Measurements from ENCODE around the gene STX5.
"Not testable (repeated sequence)": the region's sequence is repeated elsewhere in the genome, so short reads cannot be mapped to it uniquely, and the experiment has no call there.

STX5 gene

DNA sequence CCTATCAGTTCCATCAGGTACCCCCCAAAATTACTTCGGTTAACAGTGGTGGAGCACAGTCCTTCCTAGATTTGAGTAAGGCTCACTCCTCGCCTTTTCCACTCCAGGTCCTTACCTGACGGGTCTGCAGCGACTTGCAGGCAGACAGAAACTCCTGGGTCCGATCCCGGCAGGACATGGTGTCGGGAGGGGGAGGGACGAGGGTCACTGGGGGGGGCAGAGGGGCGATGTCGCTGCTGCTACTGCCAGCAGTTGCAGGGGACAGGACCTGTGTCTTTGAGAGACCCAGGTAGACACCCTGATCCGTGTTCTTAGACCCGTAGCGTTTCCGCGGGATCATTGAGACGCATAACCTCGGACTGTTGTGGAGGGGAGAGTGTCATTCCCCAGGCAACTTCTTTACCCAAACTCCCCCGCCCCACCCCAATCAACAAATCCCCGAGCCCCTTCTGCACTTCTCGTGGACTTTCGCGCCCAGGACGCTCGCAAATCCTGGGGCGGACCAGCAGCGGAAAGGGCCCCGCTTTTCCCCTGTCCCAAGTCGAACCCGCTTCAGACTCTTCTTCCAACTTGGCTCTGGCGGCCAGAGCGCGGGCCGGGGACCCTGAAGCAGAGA lies 839 bp downstream of the STX5 start:
- DNase-seq (ENCODE audit: low read depth in 1 of 2, low spot score in 1 of 2) = no peak

DNA sequence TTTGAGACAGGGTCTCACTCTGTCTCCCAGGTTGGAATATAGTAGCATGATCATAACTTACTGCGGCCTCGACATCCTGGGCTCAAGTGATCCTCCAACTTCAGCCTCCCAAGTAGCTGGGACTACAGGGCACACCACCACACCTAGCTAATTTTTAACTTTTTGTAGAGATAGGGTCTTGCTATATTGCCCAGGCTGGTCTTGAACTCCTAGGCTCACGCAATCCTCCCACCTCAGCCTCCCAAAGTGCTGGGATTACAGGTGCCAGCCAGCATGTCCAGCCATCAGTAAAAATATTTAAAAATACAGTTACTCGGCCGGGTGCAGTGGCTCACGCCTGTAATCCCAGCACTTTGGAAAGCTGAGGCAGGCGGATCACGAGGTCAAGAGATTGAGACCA lies 3.7 kb downstream of the STX5 start:
- DNase-seq (ENCODE audit: low read depth in 1 of 2, low spot score in 1 of 2) = not testable (repeated sequence)

DNA sequence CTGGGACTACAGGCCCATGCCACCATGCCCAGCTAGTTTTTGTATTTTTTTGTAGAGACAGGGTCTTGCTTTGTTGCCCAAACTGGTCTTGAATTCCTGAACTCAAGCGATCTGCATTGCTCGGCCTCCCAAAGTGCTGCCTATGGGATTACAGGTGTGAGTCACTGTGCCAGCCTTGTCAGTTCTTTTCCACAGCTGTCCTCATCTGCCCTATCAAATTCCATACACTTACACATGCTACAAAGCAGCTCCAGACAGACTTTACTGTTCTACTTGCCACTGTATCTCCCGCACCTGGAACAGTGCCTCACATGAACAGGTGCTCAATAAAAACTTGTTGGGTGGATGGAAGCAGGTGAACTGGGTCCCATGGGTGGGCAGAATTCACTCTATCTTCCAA lies 8.2 kb downstream of the STX5 start:
- no peak for DNase-seq (ENCODE audit: low read depth in 1 of 2, low spot score in 1 of 2)

DNA sequence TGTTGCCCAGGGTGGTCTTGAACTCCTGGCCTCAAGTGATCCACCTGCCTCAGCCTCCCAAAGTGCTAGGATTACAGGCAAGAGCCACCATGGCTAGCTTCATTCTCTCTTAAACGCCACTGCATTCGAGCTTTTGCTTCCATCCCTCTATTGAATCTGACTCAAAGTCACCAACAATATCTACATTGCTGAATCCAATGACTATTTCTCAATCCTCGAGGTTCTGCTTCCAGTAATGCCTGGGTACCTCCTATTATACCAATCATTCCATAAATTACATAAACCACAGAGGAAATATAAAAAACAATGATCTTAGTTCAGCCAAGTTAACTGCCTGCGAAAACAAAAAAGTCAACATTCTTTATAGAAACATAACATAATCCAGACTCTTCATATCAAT lies 14.7 kb downstream of the STX5 start:
- no peak for DNase-seq (ENCODE audit: low read depth in 1 of 2, low spot score in 1 of 2)

DNA sequence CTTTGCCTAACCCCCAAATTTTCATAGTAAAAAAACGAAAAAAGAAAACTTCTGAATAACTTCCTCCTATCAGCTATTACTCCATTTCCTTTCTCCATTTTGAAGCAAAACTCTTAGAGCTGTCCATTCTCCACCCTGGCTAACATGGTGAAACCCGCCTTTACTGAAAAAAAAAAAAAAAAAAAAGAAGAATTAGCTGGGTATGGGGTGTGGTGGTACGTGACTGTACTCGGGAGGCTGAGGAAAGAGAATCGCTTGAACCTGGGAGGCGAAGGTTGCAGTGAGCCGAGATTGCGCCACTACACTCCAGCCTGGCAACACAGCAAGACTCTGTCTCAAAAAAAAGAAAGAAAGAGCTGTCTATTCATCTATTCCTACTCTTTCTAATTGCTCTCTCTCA lies 15.3 kb downstream of the STX5 start:
- DNase-seq (ENCODE audit: low read depth in 1 of 2, low spot score in 1 of 2) = no peak

DNA sequence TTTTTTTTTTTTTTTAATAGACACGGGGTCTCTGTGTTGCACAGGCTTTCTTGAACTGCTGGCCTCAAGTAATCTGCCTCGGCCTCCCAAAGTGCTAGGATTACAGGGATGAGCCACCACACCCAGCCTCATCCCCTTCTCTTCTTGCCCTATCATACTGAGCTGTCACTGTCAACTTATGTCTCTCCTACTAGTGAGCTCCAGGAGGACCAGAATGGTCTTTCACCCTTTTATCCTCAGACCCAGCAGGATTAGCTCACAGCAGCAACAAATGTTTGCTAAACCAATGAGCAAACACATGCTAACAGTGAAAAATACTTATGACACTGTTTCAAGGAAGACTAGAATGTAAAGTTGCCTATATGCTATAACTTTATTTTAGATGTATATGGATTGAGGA lies 20.2 kb downstream of the STX5 start:
- no peak for DNase-seq (ENCODE audit: low read depth in 1 of 2, low spot score in 1 of 2)

DNA sequence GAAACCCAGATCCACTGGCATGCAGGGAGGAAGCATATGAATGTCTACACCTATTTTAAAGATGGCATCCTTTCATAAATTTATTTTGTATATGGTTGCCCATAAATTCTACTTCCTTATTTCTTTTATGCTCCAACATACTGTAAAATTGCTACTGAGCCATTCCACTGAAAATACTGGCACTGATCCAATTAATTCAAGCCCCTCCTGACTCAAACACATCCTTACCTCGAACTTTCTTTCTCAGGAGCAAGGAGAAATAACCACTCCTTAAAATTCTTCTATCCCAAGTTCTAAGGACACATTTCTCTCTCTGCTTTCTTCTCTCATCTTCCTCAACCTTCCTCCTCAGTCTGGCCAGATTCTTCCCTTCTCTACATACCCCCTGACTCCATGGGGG lies 21.1 kb downstream of the STX5 start:
- no peak for DNase-seq (ENCODE audit: low read depth in 1 of 2, low spot score in 1 of 2)

DNA sequence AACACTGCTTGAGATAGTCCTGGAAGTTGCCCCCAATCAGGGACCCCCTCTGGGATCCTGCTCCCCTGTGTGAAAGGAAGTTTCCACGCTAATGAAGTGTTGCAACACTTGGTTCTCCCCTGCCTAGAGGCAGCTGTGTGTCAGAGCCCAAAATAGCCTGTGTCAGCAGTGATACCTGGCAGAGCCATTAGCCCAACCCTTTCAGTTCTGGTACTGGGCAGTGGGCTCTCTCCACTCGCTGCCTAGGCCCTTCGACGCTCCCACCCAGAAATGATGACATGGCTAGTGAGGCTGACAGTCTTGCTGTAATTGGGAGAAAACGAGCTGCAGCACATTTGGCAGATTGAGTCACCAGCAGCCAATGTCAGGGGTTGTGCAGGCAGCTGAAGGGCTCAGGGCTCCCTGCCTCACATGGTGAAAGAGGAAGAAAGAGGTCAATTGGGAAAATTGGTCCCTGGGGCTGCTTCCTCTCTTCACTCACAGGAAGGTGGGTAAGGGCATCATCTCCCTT lies 25.2 kb downstream of the STX5 start:
- DNase-seq (ENCODE audit: low read depth in 1 of 2, low spot score in 1 of 2) = no peak

DNA sequence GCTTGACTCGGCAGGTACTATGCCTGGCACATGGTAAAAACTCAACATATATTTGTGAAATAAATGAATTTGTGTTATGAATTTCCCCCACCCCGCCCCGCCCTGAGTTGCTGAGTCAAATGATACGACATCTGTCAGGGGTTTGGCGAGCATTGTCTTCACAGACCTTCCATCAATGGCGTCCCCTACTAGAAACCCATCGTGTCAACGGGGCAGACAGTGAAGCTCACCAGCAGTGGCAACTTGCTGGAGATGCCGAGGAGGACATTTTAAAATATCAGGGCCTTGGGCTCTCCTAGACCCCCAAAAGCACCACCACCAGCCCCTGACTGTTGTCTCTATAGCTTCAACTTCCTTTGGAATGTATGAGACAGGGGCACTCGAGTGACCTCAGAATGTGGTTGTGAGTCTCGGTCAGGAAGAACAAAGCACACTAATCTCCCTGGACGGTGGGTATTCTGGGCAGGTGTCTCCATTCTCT lies 25.9 kb downstream of the STX5 start:
- no peak for DNase-seq (ENCODE audit: low read depth in 1 of 2, low spot score in 1 of 2)

DNA sequence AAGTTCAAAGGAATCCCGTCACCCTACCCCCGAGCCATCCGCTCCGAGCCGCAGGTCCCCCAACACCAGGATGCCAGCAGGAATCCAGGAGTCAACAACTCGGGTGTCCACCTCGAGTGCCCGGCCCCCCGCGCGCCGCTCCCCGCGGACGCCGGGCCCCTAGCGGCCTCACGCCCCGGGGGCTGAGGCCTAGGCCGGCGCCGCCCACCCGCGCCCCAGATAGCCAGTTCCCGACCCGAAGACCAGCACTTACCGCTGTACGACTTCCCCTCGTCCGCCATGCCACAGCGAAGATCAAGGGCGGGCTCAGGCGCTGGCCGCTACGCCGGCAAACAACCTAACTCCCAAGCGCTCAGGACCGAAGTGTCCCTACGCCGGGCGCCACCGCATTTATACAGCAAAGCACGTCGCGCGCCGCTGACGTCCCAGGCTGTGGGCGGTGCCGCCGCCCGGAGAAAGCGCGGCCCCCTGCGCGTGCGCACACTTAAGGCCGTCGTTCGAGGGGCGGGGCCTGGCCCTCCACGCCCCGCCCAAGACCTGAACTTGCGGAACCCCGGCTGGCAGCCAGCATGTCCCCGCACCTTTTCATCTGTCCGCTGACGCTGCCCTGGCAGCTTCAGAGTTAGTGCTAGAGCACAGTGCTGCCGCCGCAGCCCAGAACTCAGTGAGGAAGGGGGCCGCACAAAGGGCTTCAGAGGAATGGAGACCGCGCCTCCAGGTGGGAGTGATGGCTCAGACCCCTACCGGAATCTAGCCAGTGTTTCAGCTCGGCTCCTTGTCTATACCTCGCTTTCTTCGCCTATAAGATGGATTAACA lies 26.6 kb downstream of the STX5 start, which contains the start of gene NXF1:
TSS of gene NXF1 (minus strand) at position 365 of the 817 bp plus-strand sequence. CDS start at position 281, 84 bp downstream.
- peak; percentile 92 to 96 for DNase-seq (ENCODE audit: low read depth in 1 of 2, low spot score in 1 of 2)

DNA sequence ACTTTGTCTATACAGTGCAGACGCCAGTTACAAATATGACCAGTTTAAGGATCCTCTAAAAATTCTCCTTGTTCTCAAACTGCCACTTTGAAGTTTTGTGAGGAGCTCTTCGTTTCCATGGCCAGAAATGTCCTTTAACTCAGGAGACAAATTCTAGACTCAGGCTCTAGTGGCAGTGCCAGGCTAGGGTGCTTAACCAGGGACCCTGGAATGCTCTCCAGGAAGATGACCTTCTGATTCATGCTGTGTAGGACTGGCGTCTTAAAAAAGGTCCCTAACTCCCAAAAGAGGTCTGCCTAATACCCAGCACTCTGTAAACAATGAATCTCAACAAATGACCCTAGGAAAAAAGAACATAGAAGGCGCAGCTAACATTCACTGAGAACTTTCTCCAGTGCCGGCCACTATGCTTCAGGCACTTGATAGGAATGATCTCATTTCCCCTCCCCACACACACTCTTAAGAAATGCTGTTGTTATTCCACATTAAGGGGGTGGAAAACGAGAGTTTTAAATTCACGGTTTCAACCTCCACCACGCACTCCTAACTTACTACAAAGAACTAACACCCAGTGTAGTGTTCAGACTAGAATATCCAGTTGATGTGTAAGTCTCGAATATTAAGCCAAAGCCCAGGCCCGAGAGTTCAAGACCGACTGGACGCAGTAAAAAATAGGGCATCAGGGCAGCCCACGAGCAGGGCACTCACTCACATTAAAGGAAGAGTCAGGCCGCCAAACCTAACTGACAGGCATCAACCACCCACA lies 27.4 kb downstream of the STX5 start:
- DNase-seq (ENCODE audit: low read depth in 1 of 2, low spot score in 1 of 2) = no peak

DNA sequence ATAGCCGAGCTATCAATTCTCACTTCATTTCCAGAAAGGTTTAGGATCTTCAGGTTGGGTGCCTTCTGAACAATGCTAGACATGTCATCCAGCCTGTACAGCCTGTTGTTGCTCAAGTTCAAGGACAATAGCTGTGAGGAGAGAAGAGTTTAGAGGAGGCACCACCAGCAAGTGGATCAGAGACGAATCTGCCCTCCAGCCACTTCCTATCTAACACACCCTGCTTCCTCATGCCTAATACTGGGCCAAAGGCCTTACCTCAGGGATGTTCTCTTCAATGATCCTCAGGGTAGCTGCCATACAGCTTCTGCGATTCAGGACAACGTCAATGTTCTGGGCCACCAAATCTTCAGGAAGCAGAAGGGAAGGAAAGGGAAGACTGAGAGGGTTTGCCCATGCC lies 30.8 kb downstream of the STX5 start:
- DNase-seq (ENCODE audit: low read depth in 1 of 2, low spot score in 1 of 2) = no peak

DNA sequence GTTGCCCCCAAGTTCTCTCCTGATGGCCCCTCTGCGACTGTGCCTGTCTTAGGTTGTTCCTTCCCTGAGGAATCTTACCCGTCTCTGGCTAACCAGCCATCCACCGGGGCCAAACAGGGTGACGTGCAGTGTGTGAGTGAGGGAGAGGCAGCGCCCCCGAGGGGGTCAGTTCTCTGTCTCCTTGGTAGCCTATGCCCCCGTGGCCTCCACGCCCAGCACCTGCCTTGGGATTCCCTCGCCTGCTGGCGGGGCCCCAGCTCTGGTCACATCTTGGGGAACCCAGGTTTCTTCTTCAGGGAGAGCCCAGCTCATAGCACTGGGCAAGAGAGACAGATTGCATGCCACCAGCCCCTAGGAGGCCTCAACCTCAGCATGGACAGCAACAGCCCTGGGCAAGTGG lies 32.4 kb downstream of the STX5 start:
- no peak for DNase-seq (ENCODE audit: low read depth in 1 of 2, low spot score in 1 of 2)

DNA sequence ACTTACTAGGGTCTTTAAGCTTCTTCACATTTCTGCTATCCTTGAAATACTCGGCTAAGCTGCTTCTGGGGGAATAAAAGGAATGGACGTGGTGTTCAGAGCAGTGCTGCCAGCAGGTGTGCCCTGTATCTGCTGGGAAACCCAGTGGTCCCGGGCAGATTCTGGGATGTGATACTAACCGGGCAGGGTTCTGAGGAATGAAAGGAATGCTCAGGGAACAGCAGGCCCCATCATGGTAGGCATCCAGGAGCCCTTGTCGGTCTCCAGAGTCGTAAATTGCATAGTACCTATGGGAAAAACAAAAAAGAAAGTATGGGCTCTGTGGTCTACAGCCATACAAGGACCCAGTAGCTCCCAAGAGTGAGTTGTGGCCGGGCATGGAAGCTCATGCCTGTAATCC lies 35.6 kb downstream of the STX5 start:
- DNase-seq (ENCODE audit: low read depth in 1 of 2, low spot score in 1 of 2) = no peak

DNA sequence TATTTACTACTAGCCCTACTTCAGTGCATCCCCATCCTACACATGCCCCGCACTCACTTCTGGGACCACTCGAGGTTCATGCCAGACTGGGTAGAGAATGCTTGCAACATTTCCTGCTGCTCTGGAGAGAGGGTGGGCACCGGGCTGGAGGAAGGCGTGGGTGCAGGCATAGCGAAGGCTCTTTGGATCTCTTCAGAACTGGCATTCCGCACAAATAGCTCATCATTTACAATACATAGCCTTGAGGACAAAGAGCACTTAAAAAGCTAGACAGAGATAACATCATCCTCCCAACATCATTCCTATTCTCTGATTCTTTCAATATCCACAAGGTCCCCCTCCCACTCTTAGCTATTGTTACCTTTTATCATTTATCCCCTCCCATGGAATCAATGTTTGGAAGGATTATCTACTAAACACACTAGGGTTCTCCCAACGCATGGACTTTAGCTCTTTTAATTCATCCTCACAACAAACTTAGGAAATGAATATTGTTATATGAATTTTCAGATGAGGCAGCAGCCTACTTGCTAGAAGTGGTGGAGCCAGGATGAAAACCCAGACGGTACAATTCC lies 37.6 kb downstream of the STX5 start:
- DNase-seq (ENCODE audit: low read depth in 1 of 2, low spot score in 1 of 2) = no peak

DNA sequence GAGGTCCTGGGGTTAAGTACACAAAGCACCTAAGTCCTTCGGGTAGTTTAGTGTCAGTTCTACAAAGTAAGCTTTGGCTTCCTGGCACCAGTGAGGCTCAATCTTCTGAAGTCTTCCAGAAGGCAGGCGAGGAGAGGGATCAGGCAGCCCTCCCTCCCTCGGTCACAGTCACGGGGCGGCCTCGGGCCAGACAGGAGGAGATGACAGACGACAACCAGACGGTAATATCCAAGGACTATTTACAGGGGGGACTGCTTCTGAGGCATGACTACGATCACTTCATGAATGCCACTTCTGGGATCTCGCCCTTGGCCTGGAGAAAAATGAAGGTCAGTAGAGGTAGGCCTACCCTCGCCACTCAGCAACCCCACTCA lies 39.7 kb downstream of the STX5 start:
- DNase-seq (ENCODE audit: low read depth in 1 of 2, low spot score in 1 of 2) = no peak

DNA sequence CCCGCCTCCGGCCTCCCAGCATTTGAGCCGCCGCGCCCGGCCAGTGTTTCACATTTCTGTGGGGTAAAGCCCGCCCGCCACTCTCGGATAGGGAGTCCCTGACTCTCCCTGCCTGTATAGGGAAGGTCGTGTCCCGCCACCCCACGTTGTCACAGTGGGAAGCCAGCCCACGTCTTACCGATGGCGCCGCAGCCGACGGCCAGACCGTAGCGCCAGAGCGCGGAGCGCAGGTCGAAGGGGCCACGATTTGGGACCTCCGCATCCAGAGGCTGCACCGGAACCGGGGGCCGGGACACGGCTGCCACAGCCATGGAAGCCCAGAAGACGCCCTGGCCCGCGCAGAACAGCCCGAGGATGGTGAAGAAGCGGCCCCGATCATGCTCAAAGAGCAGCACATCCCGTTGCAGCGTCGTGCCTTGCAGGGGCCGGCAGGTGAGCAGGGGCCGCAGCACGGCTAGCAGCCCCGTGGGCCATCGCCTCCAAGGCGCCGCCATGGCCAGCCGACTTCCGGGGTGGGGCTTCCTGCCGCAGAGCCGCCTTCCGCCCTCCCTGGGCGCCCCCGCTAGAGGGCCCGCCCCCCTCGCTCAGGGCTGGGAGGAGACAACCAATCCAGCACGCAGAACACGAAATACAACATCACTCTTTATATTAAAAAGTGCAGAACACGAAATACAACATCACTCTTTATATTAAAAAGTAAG lies 40.2 kb downstream of the STX5 start, which contains the start of gene TMEM223:
TSS of gene TMEM223 (minus strand) at position 506 of the 701 bp plus-strand sequence. CDS start at position 494, 12 bp downstream.
- DNase-seq (ENCODE audit: low read depth in 1 of 2, low spot score in 1 of 2) = peak; percentile 82 to 85

DNA sequence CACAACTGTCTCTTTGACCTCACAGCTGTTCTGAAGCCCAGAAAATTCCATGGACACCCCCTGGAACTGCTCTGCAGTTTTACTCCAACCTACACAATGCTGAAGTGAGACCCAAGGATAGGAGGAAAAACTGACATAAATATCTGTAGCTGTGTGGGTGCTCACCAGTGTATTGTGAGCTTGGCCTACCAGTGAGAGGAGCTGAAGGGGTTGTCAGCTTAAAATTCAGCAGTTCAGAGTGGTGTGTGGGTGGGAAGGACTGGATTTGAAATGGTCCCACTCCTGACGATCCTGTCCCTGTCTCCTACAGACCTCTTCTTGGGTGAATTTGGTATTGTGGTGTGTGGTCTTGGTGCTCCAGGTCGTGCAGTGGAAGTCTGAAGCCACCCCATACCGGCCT lies 42.3 kb downstream of the STX5 start:
- no peak for DNase-seq (ENCODE audit: low read depth in 1 of 2, low spot score in 1 of 2)

DNA sequence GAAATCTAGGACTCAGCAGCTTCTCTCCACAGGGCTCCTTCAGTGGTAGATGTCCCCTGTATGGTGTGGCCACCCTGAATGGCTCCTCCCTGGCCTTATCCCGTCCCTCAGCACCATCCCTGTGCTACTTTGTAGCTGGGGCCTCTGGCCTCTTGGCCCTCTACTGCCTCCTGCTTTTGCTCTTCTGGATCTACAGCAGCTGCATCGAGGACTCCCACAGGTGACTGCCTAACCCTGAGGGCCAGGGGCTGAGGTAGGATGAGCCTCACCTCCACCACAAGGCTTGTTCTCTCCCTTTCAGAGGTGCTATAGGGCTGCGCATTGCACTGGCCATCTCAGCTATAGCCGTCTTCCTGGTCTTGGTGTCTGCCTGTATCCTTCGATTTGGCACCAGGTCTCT lies 42.9 kb downstream of the STX5 start:
- no peak for DNase-seq (ENCODE audit: low read depth in 1 of 2, low spot score in 1 of 2)

DNA sequence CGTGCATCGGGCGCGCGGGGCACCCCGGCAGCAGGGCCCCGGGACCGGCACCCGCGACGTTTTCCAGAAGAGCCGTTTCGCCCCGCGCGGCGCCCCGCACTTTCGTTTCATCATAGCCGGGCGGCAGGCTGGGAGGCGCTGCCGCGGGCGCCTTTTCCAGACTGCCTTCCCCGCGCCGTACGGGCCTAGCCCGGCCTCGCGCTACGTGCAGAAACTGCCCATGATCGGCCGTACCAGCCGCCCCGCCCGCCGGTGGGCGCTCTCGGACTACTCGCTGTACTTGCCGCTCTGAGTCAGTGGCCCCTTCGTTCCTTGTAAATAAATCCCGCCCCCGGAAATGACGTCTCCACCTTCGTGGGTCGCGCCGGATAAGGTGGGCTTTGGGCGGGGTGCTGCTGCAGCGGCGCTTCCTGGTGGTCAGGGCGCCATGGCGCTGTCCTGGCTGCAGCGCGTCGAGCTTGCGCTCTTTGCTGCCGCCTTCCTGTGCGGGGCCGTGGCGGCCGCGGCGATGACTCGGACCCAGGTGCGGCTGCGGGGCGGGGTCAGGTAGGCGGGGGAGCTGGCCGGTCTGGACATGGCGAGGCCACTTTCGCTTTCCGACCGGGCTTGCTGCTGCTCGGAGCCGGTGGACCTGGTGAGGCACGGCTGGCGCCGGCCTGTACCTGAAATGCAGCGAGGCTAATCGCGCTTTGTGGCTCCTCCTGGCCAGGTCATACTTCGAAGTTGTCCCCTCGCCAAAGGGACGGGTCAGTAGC lies 44.7 kb downstream of the STX5 start, which contains the start of gene TMEM179B:
TSS of gene TMEM179B (plus strand) at position 398 of the 755 bp plus-strand sequence. CDS start at position 428, 30 bp downstream.
- peak; percentile 94 to 95 for DNase-seq (ENCODE audit: low read depth in 1 of 2, low spot score in 1 of 2)

All from activated T-helper 1 cell treated with anti-CD3 and anti-CD28 coated beads, Interleukin-2, amount 50 U/mL, for 16 hours (primary cell).